ENCODE data around the gene TGOLN2.

Gene TGOLN2

DNA sequence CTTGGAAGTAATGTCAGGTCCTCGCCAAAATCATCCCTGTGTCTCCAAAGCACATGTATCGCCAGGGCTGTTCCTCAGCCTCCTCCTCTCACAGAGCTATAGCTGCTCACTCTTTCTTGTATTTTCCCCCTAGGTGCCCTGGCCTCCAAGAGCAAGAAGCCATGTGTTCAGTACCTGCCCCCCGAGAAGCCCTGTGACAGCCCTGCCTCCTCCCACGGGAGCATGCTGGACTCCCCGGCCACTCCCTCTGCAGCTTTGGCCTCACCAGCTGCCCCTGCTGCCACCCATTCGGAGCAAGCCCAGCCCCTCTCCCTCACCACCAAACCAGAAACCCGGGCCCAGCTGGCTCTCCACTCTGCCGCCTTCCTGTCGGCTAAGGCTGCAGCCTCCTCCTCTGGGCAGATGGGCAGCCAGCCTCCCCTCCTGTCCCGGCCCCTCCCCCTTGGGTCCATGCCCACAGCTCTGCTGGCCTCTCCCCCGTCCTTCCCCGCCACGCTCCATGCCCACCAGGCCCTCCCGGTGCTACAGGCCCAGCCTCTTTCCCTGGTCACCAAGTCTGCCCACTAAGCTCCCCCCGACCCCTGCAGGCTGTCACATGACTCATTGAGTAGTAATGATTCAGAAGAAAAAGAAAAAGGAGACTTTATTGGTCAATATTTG, 18.8 kb downstream of the TGOLN2 start:
- DNase-seq, result no peak

DNA sequence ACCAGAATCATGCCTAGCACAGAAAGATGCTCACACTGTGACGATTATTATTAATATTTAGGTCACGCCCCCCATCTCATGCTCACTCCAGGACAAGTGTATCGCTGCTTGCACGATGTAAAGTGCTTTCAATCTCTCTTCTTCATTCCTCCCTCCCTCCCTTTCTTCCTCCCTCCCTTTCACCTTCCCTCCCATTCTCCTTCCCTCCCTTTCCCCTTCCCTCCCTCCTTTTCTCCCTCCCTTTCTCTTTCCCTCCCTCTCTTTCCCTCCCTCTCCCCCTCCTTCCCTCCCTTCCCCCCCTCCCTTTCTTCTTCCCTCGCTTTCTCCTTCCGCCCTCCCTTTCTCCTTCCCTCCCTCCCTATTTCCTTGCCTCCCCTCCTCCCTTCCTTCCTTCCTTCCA, 19.6 kb downstream of the TGOLN2 start:
- no peak for DNase-seq

DNA sequence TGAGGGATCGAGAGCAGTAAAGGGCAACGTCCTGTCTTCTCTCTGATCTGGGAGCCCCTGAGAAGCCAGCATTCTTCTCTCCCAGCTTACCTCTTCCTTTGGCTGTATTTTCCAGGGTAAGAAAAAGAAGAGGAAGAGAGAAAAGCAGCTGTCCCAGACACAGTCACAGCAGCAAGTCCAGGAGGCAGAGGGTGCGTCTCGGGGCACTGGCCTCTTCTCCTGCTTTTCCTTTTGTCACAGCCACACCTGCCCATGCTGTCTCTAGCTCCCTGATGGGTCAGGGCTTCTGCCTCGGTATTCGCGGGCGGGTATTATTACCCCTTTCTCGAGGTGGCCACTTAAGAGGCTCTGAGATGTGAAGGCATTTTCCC, 20.3 kb downstream of the TGOLN2 start:
- DNase-seq, result no peak

DNA sequence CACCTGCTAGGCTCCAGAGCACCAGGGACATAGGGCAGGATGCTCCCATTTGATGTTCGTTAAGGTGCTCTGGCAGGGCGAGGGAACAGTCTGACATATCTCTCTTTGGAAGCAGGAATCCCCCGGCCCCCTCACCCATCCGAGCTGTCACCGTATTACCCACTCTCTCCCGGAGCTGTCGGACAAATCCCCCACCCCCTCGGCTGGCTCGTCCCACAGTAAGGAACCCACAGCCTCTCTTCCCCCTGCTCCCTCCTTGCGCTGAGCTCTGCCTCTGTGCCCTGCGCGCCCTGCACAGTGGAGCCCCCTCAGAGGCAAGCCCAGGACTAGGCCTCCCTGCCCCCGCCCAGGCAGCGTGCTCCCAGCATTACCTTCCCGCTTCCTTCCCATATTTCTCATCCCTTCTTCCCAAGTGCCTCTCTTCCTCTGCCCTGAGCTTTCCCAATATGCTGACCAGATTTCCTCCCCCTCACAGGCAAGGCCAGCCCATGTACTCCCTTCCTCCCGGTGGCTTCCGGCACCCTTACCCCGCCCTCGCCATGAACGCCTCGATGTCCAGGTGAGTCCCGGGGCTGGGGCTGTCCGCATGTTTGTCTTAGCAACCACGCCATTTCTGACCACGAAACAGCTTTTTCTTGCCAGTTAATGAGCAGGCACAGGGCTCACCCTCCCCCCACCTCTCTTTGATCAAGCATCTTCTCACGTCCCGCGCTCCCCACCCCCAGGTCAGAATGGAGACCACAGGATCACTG, 23.8 kb downstream of the TGOLN2 start:
- DNase-seq, result no peak

DNA sequence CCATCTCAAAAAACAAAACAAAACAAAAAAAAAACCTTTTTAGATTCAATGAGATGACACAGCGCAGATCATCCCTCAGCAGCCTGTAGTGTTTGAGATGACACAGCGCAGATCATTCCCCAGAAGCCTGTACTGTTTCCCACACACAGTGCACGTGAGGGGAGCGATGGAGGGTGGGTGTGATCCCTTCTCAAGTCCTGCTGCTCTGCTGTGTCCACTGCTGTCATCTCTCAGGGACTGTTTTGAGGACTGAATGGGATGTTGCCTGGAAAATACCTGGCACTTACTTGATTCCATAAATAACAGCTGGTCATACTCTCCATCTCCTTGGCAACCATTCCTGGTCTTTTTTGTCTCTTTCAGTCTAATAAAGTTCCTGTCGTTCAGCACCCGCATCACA, 25.7 kb downstream of the TGOLN2 start:
- no peak for DNase-seq

DNA sequence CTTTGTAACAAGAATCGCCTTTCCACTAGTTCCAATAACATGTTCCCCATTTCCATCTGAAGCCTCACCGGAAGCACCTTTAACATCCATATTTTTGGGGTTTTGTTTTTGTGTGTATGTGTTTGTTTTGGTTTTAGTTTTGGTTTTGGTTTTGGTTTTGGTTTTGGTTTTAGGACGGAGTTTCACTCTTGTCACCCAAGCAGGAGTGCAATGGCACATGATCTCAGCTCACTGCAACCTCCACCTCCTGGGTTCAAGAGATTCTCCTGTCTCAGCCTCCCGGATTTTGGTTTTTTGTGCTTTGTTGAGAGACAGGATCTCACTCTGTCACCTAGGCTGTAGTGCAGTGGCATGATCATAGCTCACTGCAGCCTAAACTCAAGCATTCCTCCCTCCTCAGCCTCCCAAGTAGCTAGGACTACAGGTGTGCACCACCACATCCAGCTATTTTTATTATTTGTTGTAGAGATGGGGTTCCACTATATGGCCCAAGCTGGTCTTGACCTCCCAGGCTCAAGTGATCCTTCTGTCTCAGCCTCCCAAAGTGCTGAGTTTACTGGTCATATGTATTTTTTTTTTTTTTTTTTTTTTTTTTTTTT, 36.3 kb downstream of the TGOLN2 start:
- peak; percentile 9 to 36 for DNase-seq

DNA sequence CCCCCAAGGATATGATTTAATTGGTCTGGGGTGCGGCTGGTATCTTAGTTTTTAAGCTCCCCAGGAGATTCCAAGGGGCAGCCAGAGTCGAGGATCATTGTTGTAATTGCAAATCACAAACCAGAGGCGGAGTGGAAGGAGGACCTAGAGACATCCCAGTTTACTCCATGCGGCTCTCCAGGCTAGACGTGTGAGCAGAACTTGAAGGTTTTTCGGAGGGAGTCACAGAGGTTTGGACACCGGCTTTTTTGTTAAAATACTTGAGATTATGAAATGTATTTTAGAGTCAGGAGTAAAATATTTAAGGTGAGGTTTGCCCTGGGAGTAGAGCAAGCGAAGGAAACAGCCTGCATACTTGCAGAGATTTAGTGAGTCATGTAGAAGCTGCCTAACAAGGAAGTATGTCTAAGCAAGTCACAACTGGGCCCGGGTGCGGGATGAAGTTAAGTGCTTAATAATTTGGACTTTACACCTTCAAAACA, 39.5 kb downstream of the TGOLN2 start:
- DNase-seq, result no peak

DNA sequence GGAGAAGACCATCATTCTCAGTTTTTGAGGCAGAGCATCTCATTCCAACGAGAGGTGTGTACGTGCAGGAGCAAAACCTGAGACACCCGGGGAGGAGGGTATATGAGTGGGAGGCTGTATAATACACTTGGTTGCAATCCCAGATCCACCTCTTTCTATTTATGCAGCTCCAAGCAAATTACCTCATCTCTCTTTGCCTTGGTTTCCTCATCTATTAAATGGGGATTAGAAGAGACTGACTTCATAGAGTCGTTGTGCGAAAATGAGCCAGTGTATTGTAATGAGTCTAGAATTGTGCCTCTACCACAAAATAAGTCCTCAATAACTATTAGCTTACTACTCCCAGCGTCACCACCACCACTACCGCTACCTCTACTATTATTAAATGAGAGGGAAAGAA, 40.1 kb downstream of the TGOLN2 start:
- no peak for DNase-seq

DNA sequence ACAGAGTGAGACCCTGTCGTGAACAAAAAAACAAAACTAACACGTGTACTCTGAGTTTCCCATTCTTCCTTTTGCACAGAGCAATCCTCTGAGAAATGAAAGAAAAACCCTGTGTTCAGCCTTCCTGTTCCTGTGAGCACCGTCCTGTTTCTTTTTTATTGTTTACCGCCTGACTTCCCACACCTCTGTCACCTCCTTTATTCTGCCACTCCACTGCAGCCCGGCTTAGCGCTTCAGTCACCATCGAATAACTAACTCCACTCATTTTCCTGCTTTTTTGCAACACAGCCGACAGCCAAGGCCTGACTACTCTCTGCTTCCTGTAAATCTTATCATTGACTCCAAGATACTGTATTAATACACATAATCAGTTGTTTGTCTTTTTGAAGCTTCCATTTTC, 40.9 kb downstream of the TGOLN2 start:
- DNase-seq, result no peak

DNA sequence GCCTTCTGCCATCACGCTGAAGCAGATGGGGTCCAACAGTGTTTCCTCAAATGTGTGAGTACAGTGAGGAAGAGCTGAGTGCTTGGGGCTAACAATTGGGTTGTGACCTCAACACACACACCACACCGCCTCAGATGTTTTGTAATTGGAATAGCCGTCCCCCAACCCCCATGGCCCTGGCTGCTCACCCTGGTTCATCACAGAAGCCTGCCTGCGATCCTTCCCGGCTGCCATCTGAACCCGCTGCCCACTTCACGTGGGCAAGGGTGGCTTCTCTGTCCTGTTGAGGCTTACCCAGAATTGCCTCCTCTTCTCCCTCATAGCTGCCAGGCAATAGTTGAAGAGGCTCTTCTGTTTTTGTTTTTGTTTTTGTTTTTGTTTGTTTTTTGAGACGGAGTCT, 44.1 kb downstream of the TGOLN2 start:
- DNase-seq, result no peak

DNA sequence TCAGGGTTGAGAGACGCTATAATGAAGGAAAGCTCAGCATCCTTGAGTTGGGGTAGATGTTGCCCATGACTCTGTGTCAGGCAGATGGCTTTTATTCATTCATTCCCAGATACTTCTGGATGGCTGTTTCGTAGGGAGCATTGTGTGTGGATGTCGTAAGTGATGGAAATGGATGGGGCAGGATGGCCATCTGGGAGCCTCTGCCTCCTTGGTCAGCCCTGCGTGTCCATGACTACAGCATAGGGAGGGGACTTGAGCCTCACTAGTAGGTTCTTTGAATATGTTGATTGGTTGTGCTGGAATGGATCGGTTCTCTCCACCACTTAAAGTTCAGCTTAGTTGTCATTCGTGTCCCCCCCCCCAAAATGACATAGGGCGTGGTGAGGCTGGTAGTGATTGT, 44.9 kb downstream of the TGOLN2 start:
- DNase-seq, result no peak

DNA sequence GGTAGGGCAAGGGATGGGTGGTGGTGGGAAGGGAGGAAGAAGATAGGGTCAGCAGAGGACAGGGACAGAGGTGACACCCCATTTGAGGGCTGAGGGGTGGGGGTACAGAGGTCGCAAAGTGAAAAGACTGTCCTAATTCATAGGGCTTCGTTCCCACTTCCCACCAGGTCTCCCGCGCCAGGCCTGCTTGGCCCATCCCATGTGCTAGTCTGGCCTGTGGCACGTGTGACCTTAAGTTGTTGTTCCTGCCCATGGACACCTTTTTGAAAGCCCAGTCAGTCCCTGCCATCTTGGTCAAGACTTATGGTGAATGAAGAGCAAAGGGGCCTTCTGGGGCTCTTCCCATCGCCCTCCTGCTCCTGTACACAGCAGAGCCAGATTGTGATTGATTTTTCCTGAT, 46.2 kb downstream of the TGOLN2 start:
- no peak for DNase-seq

DNA sequence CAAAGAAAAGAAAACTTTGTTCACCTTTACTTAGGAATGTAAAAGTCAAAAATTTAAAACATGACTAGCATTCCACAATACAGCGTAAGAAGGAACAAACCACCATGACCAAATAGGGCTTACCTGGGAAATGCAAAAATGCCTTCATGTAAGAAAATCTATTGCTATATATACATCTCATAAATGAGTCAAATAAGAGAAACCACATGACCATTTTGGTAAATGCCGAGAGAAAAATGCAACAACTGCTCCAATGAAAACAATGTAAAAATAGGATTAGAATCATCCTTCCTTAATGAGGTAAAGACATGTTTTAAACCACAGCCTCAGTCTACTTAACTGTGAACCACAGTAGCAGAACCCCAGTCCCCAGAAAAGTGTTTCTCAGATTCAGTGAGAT, 49.4 kb downstream of the TGOLN2 start:
- DNase-seq, result no peak

DNA sequence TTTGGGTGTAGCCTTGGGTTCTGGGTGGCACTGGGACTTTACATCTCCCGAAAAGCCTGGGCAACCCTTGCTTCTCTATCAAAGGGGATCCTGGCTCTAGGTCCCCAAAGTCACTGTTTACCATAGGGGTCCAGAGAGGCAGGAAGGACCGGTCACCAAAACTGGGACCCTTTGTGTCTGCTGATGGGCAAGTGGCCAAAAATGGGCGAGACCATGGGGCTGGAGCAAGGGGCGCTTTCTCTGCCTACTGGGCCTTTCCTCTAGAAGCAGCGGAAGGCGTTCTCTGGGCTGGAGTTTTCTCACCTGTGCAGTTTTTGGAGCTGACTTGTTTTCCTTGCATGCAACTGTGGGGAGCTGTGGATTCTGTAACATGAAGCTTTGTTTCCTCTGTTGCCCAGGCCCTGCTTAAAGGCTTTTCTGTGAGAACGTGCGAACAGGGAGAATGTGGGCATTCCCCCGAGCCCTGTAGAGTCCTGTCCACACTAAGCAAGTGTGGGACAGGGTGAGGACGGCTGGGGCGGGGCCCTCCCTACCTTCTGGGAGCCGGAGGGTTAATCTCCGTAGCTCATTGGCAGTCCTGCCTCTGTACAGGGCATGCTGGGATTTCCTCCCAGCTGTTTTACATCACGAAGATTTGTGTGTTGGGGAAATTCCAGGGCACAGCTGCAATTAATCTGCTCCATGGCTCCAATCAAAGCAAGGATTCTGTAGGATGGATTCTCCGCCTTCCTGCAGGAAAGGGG, 50.2 kb downstream of the TGOLN2 start:
- no peak for DNase-seq

DNA sequence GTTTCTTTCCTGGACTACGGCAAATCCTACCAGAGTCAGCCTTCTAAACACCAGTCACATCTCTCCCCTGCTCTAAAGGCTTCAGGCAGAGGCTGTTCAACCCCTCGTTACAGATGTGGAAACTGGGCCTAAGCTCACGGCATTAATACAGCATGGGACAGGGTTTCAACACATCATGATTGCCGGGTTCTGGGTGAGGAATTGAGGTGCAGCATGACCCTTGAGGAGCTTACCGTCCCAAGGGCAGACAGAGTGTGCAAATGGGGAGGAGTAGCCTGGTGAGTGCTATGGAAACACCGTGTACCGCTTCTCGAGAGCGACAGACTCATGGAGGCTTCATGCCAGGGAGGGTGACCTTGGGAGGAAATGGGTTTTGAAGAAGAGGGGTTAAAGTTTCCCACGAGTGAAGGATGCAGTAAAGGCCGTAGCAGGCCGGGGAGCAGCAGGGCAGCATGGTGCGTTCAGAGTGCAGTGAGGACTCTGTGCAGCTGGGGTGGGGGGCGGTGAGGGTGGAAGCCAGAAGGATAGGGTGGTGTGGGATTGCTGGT, 51.1 kb downstream of the TGOLN2 start:
- DNase-seq, result no peak

DNA sequence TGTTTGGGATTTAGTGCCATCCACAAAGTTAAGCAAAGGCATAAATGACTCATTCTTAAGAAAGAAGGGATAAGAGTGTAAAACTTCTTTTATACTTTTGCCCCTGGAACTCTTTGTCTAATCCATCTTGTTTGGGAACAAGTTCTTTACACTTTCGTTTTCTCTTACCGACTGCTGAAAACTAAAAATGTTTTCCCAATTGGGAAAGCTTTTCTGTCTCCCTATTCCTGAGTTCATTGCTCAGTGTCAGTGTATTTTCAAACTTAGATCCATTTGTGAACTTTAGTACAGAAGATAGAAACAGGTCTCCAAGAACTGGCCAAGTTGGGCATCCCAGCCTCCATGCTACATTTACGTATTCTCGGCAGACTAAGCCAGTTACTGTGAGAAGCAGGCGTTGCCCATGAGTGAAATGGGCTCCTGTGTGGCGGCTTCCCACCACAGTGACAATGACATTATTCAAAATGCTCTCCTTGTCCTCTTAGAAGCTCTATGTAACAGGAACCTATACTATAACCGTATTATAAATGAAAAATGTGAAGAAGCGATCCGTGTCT, 51.7 kb downstream of the TGOLN2 start:
- no peak for DNase-seq

DNA sequence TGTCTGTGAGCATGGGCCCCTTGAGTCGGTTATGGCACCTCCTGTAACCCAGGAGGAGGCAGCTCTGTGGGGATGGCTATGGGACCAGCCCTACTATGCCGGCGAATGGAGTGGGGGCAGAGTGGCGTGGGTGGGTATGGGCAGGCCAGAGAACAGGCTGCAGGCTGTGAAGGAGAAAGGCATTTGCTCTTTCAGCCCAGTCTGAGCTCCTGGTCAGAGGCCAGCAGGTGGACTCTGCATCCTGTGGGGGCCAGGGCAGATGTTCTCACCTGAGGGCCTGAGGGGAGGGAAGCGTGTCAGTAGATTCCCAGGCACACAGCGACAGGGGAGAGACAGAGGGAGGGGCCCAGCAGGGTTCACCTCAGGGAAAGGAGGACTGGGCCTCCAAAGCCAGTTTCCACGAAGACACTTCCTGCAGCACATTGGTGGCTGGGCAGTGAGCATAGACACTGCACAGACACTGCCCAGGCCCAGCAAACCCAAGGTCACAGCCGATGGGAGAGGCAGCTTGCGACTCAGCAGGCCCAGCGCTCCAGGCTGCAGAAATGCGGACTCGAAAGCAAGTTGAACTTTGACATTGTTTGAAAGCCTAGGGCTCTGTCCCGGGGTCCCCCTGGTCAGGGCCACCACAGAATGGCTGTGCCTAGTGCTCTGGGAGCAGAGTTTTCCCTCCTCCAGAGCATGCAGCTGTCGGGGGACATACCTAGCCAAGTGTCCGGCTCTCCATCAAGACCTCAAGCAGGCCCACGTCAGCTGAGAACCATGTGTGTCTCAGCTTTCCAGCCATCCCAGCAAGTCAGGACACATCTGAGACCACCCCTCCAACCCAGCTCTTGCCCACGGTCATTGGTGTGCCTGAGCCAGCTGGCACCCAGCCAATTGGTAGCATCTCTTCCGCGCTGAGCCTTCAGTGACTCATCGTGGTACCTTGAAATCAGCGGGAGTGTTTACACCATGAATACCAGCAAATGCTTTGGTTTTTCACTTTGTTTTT, 53.8 kb downstream of the TGOLN2 start:
- DNase-seq, result no peak

DNA sequence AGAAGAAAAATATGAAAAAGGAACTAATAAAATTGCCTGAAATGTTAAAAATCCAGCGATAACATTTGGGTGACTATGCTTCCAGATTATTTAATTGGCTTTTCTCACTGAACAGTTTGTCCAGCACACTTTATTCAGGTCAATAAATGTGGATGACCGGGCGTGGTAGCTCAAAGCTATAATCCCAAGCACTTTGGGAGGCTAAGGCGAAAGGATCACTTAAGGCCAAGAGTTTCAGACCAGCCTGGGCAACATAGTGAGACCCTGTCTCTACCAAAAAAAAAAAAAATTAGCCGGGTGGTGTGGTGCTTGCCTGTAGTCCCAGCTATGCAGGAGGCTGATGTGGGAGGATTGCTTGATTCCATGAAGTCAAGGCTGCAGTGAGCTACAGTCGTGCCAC, 55.4 kb downstream of the TGOLN2 start:
- no peak for DNase-seq

DNA sequence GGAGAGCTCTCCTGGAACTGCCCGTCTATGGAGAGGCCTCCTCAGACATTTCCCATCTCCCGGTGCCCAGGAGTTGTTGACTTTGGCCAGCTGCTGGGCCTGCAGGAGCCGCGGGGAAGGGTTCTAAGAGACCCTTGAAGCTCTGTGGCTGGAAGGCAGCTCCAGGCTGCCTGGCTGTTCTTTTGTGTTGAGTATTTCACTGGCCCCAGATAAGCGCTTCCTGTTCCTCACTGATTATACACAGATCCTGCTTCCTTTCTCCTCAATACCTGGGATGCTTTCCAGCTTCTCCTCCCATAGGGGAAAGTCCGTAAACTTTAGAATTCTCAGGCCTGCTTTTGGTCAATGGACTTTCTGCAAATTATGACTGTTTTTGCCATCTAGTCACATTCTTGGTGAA, 57.8 kb downstream of the TGOLN2 start:
- DNase-seq, result no peak

Measured in inflammatory macrophage (primary cell).